ENCODE results near the gene CPNE1. TPM values are rescaled to one million over a fixed set of nuclear protein-coding genes. Genes with fewer than 3 reads are reported as not detected.

The CPNE1 gene
- total and polyA plus RNA-seq, 8 donors, result 59.7 to 138 (median 75.2) TPM

- H3K27me3 ChIP-seq, result no peaks in the 10 kb centered on the region
- no peaks in the 10 kb centered on the region for H3K9me3 ChIP-seq
- no peak for TF ChIP-seq CTCF (IDR thresholded peaks at IDR 0.05)
- 93 to 94% methylated on average over 10 of the region's 10 CpGs for WGBS, 2 donors
- no peaks in the 10 kb centered on the region for H3K36me3 ChIP-seq
- DNase-seq (no peak), ATAC-seq (no peak), FAIRE-seq (no peak)
- H3K27ac ChIP-seq, result no peak overlapping the region
- no peak overlapping the region for H3K4me3 ChIP-seq
- intact Hi-C loops (cut with DNase I), result no loop called here
- peaks cover 18 to 44% (median 36%) of the 10 kb centered on the region in 3 donors for H3K4me1 ChIP-seq
These were observed 4.4 kb downstream of the CPNE1 start for GRCh38 chr20:35660122-35660937.

- 10 to 16% methylated on average over 1 of the region's 1 CpG for WGBS, 2 donors
- H3K4me3 ChIP-seq, result no peak overlapping the region
- H3K4me1 ChIP-seq, result peaks cover 8 to 32% (median 26%) of the 10 kb centered on the region in 3 donors
- DNase-seq (no peak), ATAC-seq (peak in 2 of 4 donors; percentile 32 to 69), FAIRE-seq (no peak)
- H3K9me3 ChIP-seq, result no peaks in the 10 kb centered on the region
- no peaks in the 10 kb centered on the region for H3K27me3 ChIP-seq
- TF ChIP-seq CTCF (IDR thresholded peaks at IDR 0.05), result no peak
- peaks cover 0 to 19% (median 19%) of the 10 kb centered on the region in 3 donors for H3K36me3 ChIP-seq
- no peak overlapping the region for H3K27ac ChIP-seq
- intact Hi-C loops (cut with DNase I), result no loop called here
These were observed 7.4 kb downstream of the CPNE1 start for GRCh38 chr20:35657271-35657670.

GRCh38 chr20:35654415-35654814 lies 10.3 kb downstream of the CPNE1 start:
- Histone ChIP-seq H3K36me3 (peaks cover 0 to 19% (median 19%) of the 10 kb centered on the region in 3 donors), H3K27ac (no peak overlapping the region), H3K27me3 (no peaks in the 10 kb centered on the region), H3K4me1 (peaks cover 0 to 14% (median 13%) of the 10 kb centered on the region in 3 donors), H3K4me3 (no peak overlapping the region), H3K9me3 (no peaks in the 10 kb centered on the region)
- DNase-seq (no peak), FAIRE-seq (no peak), ATAC-seq (no peak)
- intact Hi-C loops (cut with DNase I), result no loop called here
- no peak for TF ChIP-seq CTCF (IDR thresholded peaks at IDR 0.05)
- WGBS, 2 donors, result 95 to 96% methylated on average over 9 of the region's 9 CpGs

- H3K4me1 ChIP-seq, result peaks cover 0 to 11% (median 8%) of the 10 kb centered on the region in 3 donors
- peaks cover 0 to 19% (median 19%) of the 10 kb centered on the region in 3 donors for H3K36me3 ChIP-seq
- intact Hi-C loops (cut with DNase I), result no loop called here
- 89 to 90% methylated on average over 4 of the region's 4 CpGs for WGBS, 2 donors
- DNase-seq (no peak), FAIRE-seq (no peak), ATAC-seq (no peak)
- no peaks in the 10 kb centered on the region for H3K9me3 ChIP-seq
- TF ChIP-seq CTCF (IDR thresholded peaks at IDR 0.05), result no peak
- H3K27me3 ChIP-seq, result no peaks in the 10 kb centered on the region
- no peak overlapping the region for H3K27ac ChIP-seq
- no peak overlapping the region for H3K4me3 ChIP-seq
These were observed 10.8 kb downstream of the CPNE1 start for GRCh38 chr20:35653893-35654292.

GRCh38 chr20:35653430-35653734 lies 11.3 kb downstream of the CPNE1 start:
- 99 to 100% methylated on average over 3 of the region's 3 CpGs for WGBS, 2 donors
- no peaks in the 10 kb centered on the region for H3K9me3 ChIP-seq
- H3K27ac ChIP-seq, result no peak overlapping the region
- H3K4me1 ChIP-seq, result peaks cover 0 to 7% (median 6%) of the 10 kb centered on the region in 3 donors
- intact Hi-C loops (cut with DNase I), result no loop called here
- no peaks in the 10 kb centered on the region for H3K27me3 ChIP-seq
- H3K4me3 ChIP-seq, result no peak overlapping the region
- TF ChIP-seq CTCF (IDR thresholded peaks at IDR 0.05), result no peak
- FAIRE-seq (no peak), ATAC-seq (no peak), DNase-seq (no peak)
- H3K36me3 ChIP-seq, result peaks cover 0 to 19% (median 19%) of the 10 kb centered on the region in 3 donors

All from pancreas (tissue), 10 donors.